ENCODE measurements around the gene CARD16.
"Not testable (repeated sequence)": the region's sequence is repeated elsewhere in the genome, so short reads cannot be mapped to it uniquely, and the experiment has no call there.

The CARD16 gene

DNA sequence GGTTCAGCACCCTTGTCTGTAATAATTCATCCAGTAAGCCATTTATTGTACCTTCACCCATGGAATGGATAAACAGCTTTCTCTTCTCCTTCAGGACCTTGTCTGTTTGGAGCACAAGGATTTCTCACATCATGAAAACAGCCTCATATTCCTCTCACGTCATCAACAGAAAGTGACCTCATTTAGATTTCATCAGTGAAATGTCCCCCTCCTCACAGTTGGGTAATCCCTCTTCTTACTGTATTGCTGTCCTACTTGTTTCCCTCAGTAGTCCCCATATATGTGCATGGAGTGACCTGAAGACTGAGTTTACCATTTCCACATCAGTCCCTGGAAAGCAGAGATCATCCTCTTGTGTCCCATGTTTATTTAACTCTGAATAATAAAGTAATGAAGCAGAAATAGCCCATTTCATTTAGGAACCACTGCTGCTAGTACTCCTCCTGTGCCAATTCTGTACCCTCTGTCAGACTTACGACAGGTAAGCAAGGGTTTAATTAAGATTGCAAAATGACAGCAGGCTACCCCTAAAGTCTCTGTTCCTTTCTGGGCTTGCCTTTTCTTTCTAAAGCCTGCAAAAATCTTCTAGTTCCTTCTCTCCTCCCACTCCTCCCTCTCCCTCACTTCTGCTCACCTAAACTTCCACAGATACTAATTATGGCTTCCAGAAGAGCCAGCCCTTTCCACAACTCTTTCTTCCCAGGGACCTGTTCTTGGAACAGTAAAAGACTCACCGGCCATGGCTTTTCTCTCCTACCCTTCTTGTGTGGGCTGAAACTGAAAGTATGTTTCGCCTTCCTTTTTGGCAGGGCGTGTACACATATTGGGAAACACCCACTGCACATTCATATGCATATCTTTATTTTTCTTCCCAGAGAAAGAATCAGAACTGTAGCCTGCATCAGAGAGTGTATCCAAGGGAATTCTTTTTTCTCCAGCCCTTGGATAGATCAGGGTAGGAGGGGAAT is at the start of gene CARD16:
CARD16 (minus strand) TSS at position 779 of the 968 bp plus-strand sequence; CDS start at position 741, 38 bp downstream.
- DNase-seq = peak; percentile 16

GRCh38 chr11:105092256-105093239 is 47.4 kb upstream of the CARD16 start:
- DNase-seq = no peak

DNA sequence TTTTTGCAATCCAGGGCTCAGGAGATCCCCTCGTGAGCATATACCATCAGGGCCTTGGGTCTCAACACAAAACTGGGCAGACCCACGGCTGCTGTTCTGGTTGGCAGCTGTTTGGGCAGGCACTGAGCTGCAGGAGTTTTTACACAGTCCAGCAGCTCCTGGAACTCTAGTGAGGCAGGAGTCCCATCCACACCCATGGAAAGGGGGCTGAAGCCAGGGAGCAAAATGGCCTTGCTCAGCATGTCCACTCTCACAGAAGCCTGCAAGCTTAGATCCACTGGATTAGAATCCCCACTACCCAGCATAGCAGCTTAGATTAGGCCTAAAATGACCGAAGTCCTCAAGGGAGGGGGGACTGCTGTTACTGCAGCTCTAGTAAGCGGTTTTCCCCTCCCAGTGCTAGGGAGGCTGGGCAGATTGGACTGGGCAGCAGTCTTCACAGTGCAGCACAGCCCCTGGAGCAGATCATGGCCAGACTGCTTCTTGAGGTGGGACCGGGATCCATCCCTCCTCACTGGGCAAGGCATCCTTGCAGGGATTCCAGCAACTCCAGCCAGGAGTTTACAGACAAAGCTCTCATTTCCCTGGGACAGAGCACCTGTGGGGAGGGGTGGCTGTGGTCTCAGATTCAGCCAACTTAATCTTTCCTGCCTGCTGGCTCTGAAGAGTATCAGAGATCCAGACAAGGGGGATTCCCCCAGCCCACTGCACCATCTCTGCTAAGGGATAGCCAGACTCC is 36.4 kb upstream of the CARD16 start:
- DNase-seq = no peak

GRCh38 chr11:105080171-105080906 is 35.2 kb upstream of the CARD16 start:
- not testable (repeated sequence) for DNase-seq

- no peak for DNase-seq
Measured at GRCh38 chr11:105078283-105078682, 33.1 kb upstream of the CARD16 start.

- peak; percentile 28 for DNase-seq
Measured at GRCh38 chr11:105077141-105077790, 32.1 kb upstream of the CARD16 start.

GRCh38 chr11:105074166-105074530 is 29.0 kb upstream of the CARD16 start:
- DNase-seq = no peak

GRCh38 chr11:105073456-105074165 is 28.5 kb upstream of the CARD16 start:
- DNase-seq = no peak

GRCh38 chr11:105072080-105072479 is 26.9 kb upstream of the CARD16 start:
- not testable (repeated sequence) for DNase-seq

DNA sequence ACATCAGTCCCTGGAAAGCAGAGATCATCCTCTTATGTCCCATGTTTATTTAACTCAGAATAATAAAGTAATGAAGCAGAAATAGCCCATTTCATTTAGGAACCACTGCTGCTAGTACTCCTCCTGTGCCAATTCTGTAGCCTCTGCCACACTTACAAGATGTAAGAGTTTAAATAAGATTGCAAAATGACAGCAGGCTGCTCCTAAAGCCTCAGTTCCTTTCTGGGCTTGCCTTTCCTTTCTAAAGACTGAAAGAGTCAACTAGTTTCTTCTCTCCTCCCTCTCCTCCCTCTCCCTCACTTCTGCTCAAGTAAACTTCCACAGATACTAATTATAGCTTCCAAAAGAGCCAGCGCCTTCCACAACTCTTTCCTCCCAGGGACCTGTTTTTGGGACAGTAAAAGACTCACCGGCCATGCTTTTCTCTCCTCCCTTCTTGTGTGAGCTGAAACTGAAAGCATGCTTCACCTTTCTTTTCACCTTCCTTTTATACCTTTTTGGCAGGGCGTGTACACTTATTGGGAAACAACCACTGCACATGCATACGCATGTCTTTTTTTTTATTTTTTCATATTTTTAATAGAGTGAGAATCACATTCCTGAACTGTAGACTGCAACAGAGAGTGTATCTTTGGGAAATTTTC is 26.1 kb upstream of the CARD16 start:
- DNase-seq = no peak

DNA sequence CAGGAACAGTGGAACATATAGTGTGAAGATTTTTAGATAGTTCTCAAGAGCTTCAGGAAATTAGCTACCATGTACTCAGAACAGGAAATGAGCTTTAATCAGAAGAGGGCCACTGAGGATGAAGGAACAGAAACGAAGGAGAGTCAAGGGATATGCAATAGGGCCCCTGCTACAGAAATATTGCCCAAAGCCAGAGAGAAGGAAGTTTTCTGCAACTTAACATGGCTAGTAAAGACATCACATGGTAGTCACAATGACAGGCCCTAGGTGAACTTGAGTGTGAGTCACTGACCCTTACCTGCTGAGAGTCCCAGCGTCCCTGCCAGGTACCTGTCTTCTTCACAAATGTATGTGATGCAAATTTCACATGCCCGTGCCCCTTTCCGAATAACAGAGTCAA is 25.2 kb upstream of the CARD16 start:
- DNase-seq = no peak

GRCh38 chr11:105069749-105070148 is 24.6 kb upstream of the CARD16 start:
- DNase-seq = not testable (repeated sequence)

- not testable (repeated sequence) for DNase-seq
Measured at GRCh38 chr11:105063245-105063941, 18.3 kb upstream of the CARD16 start.

- DNase-seq = no peak
Measured at GRCh38 chr11:105057432-105057831, 12.3 kb upstream of the CARD16 start.

- no peak for DNase-seq
Measured at GRCh38 chr11:105056446-105056845, 11.3 kb upstream of the CARD16 start.

DNA sequence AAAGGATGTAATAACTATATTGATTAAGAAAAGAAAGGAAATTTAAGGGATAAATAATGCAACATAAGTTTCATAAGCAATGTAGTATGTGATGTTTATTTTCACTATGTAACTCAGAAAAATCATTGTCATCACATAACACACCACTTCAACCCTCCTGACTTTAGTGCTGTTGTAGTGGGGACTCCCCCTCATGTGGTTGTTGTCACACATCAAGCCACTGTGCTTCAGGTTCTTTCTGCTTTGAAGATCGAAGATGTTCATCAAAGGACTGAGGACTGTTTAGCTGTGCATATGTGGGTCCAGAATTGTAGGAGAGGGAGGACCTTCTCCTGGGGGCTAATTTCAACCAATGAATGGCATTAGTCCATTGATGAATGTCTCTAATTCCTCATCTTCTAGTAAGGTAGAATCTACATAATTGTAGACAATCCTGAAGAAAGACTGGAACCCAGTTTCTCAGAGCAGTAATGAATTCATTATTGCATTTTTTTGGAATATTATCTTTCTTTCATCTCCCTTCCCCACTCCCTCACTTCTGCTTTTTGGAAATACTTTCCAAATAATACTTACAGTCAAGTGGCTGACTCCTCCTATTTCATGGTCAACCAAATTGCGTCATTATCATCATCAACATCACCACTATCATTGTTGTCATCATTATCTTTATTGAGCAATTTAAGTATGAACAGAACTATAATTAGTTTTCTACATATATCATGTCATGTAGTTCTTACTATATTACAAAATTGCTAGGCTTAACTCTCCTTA is 9.8 kb upstream of the CARD16 start:
- no peak for DNase-seq

- no peak for DNase-seq
Measured at GRCh38 chr11:105052487-105052886, 7.4 kb upstream of the CARD16 start.

DNA sequence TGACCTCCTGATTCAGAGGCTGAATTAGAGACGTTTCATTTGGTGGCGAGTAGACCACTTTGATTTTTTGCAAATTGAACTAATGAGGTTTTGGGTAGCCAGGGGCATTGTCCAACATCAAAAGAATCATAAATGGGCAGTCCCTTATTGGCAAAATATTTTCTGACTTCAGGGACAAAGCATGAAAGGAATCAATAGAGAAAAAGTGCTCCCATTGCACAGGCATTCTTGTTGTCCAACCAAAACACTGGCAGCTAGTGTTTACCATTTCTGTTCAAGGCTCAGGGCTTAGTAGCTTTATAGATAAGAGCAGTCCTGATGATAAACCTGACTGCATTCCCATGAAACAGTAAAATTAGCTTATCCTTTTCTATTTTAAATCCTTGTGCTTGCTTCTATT is 6.4 kb upstream of the CARD16 start:
- no peak for DNase-seq

GRCh38 chr11:105049481-105049880 is 4.3 kb upstream of the CARD16 start:
- no peak for DNase-seq
